Measurements from ENCODE around the gene SDC4.

The SDC4 gene

DNA sequence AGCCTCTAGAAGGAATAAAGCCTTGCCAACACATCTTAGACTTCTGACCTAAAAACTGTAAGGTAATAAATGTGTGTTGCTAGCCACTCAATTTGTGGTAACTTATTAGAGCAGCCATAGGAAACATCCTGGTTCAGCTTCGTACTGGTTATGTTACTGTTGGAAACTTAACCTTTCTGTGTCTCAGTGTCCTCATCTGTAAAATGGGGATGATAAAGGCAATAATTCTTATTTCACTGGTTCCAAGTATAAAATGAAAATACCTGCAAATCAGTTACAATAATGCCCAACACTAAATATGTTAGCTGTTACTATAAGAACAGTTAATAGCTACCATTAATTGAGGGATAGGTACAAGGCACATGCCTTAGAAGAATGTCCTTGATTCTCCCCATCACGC lies 55.9 kb downstream of the SDC4 start:
- no peak for ATAC-seq (replicated peaks; ENCODE audit: extremely low read depth, poor library complexity, severe bottlenecking)
- DNase-seq (ENCODE audit: low spot score in 2 of 2): no peak
- Mint-ChIP-seq H3K4me1 (peaks cover 22% of the 10 kb centered on the region), H3K27ac (ENCODE audit: low read depth) (no peak overlapping the region), H3K4me3 (peak overlapping the region; percentile 74), H3K27me3 (peaks cover 48% of the 10 kb centered on the region), H3K9me3 (no peaks in the 10 kb centered on the region), H3K36me3 (ENCODE audit: insufficient read depth) (no peaks in the 10 kb centered on the region)

DNA sequence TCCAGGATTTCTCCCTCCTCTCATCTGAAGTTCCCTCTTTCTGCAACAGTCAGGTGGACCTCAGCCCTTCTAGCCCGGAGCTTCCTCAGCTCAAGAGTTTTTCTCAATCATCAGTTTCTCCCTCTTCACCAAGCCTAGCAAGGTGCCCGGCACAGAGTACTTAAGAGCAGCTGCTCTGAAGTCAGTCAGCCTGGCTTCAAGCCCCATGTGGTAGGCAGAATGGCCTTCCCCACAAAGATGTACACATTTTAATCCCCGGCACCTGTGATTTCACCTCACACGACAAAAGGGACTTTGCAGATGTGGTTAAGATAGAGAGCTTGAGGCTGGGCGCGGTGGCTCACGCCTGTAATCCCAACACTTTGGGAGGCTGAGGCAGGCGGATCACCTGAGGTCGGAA lies 56.7 kb downstream of the SDC4 start:
- H3K4me3 Mint-ChIP-seq: no peak overlapping the region
- peaks cover 22% of the 10 kb centered on the region for H3K4me1 Mint-ChIP-seq
- H3K27me3 Mint-ChIP-seq: peaks cover 44% of the 10 kb centered on the region
- no peaks in the 10 kb centered on the region for H3K9me3 Mint-ChIP-seq
- no peaks in the 10 kb centered on the region for H3K36me3 Mint-ChIP-seq (ENCODE audit: insufficient read depth)
- no peak for ATAC-seq (replicated peaks; ENCODE audit: extremely low read depth, poor library complexity, severe bottlenecking)
- no peak overlapping the region for H3K27ac Mint-ChIP-seq (ENCODE audit: low read depth)
- DNase-seq (ENCODE audit: low spot score in 2 of 2): no peak

DNA sequence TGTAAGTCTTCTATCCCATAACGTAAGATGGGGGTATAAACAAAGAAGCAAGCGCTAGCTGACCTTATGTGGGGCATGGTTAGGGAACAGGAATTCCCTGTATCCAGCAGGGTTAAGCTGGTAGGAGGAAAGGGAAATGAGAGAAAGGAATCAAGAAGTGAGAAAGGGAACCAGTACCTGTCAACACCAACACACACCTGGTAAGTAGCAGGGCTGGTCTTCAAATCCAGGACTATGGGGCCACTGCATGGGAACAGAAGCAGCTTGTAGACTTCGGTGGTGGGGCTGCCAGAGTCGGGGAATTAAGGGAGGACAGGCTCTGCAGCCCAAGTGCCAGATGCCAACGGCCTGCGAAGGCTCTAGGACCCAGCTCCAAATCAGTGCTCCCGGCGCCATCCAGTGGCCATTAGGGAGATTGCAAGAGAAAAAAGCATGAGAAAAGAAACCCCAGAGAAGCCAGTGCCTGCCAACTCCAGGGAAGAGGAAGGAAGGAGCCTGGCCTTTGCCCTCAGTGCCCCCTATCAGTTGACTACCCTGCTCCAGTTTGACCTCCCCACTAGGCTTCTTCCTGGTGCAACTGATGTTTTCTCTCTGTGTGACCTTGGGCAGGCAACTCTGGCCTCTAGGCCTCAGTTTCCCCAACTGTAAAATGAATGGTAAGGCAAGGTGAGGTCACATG lies 57.4 kb downstream of the SDC4 start:
- ATAC-seq (replicated peaks; ENCODE audit: extremely low read depth, poor library complexity, severe bottlenecking): peak; percentile 40
- Mint-ChIP-seq H3K36me3 (ENCODE audit: insufficient read depth) (no peaks in the 10 kb centered on the region), H3K4me3 (no peak overlapping the region), H3K27ac (ENCODE audit: low read depth) (no peak overlapping the region), H3K27me3 (peaks cover 38% of the 10 kb centered on the region), H3K9me3 (no peaks in the 10 kb centered on the region), H3K4me1 (peaks cover 22% of the 10 kb centered on the region)
- DNase-seq (ENCODE audit: low spot score in 2 of 2): peak; percentile 50 to 52

DNA sequence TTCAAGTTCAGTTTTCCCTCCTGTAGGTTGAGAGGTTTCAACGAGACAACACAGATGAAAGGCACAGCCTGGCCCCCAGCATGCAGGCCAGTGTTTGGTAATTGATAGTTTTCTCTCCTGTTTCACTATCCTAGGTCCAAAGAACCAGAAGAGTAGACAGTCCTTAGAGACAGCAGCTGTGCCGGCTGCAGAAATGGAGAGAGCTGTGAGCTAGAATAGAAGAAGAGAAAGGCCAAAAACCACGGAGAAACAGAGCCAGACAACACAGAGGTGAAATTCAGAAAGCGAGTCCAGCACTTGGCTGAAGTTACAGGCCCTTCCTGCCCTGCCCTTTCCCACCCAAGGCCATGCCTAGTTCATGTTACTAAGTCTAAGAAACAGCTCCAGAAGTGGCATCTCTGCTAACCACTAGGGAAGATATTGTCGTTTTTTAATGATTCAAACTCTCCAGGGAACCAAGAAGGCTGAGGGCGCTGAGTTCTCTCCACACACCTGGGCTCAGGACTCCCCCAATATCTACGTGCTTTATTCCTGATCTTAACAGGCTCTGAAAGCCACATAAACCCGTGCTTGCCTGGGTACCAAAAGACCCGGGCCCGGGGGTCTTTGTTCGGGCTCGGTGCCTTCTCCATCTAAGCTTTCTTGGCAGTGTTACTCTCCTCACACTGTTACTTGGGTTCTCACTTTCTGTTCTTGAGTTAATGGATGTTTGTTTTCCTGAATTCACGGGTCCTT lies 58.1 kb downstream of the SDC4 start:
- DNase-seq (ENCODE audit: low spot score in 2 of 2): no peak
- no peak for ATAC-seq (replicated peaks; ENCODE audit: extremely low read depth, poor library complexity, severe bottlenecking)

DNA sequence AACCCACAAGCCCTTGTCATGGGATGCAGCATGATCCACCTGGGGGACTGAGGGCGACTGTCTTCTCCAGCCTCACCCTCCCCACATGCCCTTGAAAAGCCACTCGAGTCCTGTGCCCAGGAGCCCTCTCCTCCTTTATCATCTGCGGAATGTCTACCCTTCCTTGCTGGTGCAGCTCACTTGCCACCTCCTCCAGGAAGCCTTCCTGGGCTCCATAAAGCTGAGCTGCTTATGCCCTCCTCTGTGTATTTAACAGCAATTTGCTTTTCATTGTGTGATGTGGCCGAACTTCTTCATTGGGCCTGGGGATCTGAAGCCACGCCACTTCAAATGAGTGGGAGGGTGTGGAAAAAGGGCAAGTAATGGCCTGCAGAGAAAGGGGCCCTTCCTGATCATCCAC lies 59.4 kb downstream of the SDC4 start:
- no peaks in the 10 kb centered on the region for H3K9me3 Mint-ChIP-seq
- peaks cover 19% of the 10 kb centered on the region for H3K4me1 Mint-ChIP-seq
- ATAC-seq (replicated peaks; ENCODE audit: extremely low read depth, poor library complexity, severe bottlenecking) (no peak), DNase-seq (ENCODE audit: low spot score in 2 of 2) (no peak)
- no peak overlapping the region for H3K27ac Mint-ChIP-seq (ENCODE audit: low read depth)
- peaks cover 40% of the 10 kb centered on the region for H3K27me3 Mint-ChIP-seq
- no peaks in the 10 kb centered on the region for H3K36me3 Mint-ChIP-seq (ENCODE audit: insufficient read depth)
- no peak overlapping the region for H3K4me3 Mint-ChIP-seq

More for the DNA sequence above, 58.1 kb downstream of the SDC4 start:
- H3K27me3 Mint-ChIP-seq: peaks cover 38% of the 10 kb centered on the region
- H3K36me3 Mint-ChIP-seq (ENCODE audit: insufficient read depth): no peaks in the 10 kb centered on the region
- H3K4me1 Mint-ChIP-seq: peaks cover 22% of the 10 kb centered on the region
- H3K9me3 Mint-ChIP-seq: no peaks in the 10 kb centered on the region
- H3K27ac Mint-ChIP-seq (ENCODE audit: low read depth): no peak overlapping the region
- H3K4me3 Mint-ChIP-seq: no peak overlapping the region

DNA sequence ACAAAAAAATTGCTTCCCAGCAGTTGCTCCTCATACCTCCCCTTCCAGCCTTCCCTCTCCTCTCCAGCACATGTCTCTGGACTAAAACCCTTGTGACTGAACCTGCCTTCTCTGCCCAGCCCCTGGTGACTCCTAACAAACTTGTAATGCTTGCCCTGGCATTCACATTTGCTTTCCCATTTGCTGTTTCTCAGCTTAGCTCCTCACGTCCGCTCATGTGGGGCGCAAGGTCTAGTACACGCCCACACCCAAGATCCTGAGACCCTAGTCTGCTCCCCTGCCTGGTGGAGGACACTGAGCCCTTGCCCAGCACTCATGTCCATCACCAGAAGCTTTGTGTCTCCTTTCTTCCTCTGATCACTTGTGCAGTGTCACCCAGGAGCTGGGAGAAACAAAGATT lies 59.8 kb downstream of the SDC4 start:
- ATAC-seq (replicated peaks; ENCODE audit: extremely low read depth, poor library complexity, severe bottlenecking) (no peak), DNase-seq (ENCODE audit: low spot score in 2 of 2) (no peak)
- Mint-ChIP-seq H3K27ac (ENCODE audit: low read depth) (no peak overlapping the region), H3K9me3 (no peaks in the 10 kb centered on the region), H3K27me3 (peaks cover 40% of the 10 kb centered on the region), H3K4me1 (peaks cover 14% of the 10 kb centered on the region), H3K36me3 (ENCODE audit: insufficient read depth) (no peaks in the 10 kb centered on the region), H3K4me3 (no peak overlapping the region)

DNA sequence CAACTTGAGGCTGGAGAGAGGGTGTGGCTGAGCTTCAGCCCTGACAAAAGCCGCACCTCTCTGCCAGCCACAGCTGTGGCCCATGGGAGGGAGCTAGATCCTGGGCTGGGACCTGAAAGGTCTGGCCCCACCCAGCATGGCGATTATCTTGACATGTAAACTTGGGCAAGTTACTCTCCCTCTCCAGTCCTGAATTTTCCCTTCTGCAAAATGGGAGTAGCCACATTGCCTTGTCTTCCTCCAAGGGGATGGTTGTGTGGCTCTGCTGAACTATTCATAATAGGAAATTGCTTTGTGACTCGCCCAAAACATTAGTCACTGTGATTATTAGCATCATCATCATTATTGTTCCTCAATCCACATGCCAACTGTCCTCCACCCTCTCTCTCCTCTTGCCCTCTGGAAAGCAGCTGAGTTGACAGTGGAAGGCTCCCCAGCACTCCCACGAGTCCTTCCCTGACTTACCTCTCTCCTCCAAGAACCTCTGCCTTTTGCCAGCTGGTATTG lies 64.6 kb downstream of the SDC4 start:
- Mint-ChIP-seq H3K4me1 (no peaks in the 10 kb centered on the region), H3K27ac (ENCODE audit: low read depth) (no peak overlapping the region), H3K9me3 (no peaks in the 10 kb centered on the region), H3K36me3 (ENCODE audit: insufficient read depth) (no peaks in the 10 kb centered on the region), H3K4me3 (no peak overlapping the region), H3K27me3 (peaks cover 34% of the 10 kb centered on the region)
- DNase-seq (ENCODE audit: low spot score in 2 of 2) (no peak), ATAC-seq (replicated peaks; ENCODE audit: extremely low read depth, poor library complexity, severe bottlenecking) (no peak)

DNA sequence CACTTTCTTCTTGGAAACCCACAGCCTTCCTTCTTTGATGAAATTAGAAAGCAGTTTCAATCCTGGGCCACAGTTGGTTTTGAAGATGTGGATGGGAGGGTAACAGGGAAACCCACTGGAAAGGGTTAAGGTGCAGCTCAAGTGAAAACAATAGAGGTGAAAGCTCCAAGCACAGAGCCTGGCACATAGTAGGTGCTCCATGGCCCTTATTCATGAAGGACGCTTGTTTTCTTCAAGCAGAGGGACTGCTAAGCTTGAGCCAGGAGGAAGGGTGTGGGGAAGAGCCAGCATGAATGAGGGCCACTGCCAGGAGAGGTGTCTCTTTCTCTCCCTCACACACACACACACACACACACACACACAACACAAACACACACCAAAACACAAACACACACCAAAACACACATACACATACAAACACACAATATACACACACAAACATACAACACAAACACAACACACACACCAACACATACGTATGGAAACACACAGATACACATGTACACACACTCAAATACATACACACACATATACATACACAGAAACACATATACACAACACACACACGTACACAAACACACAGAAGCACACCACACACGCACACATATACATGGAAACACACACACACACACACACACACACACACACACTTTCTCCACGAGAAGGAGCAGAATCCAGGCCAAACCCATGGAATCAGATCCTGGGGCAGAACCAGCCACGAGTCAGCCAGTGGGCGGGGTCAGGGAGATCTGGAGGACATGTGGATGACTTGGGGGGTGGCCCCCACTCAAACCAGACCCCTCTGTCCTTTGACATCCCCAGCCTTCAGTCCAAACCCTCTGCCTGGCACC lies 65.3 kb downstream of the SDC4 start:
- no peak overlapping the region for H3K27ac Mint-ChIP-seq (ENCODE audit: low read depth)
- peaks cover 40% of the 10 kb centered on the region for H3K27me3 Mint-ChIP-seq
- DNase-seq (ENCODE audit: low spot score in 2 of 2): no peak
- ATAC-seq (replicated peaks; ENCODE audit: extremely low read depth, poor library complexity, severe bottlenecking): no peak
- H3K4me1 Mint-ChIP-seq: no peaks in the 10 kb centered on the region
- H3K4me3 Mint-ChIP-seq: no peak overlapping the region
- no peaks in the 10 kb centered on the region for H3K36me3 Mint-ChIP-seq (ENCODE audit: insufficient read depth)
- no peaks in the 10 kb centered on the region for H3K9me3 Mint-ChIP-seq

DNA sequence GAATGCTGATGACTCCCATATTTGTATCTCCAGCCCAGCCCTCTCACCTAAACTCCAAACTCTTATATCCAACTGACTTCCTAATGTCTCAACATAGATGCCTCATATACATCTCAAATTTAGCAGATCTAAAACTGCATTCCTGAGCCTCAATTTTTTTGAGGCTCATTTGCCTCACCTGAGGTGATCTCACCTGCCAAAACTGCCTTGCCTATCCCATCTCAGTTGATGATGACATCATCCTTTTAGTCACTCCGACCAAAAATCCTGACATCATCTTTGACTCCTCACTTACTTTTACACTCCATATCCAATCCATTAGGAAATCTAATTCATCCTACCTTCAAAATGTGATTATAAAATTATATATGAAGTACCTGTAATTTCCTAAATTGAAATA lies 68.2 kb downstream of the SDC4 start:
- Mint-ChIP-seq H3K27ac (ENCODE audit: low read depth) (no peak overlapping the region), H3K4me1 (no peaks in the 10 kb centered on the region), H3K36me3 (ENCODE audit: insufficient read depth) (no peaks in the 10 kb centered on the region), H3K4me3 (no peak overlapping the region), H3K27me3 (peaks cover 40% of the 10 kb centered on the region), H3K9me3 (no peaks in the 10 kb centered on the region)
- ATAC-seq (replicated peaks; ENCODE audit: extremely low read depth, poor library complexity, severe bottlenecking): no peak
- no peak for DNase-seq (ENCODE audit: low spot score in 2 of 2)

DNA sequence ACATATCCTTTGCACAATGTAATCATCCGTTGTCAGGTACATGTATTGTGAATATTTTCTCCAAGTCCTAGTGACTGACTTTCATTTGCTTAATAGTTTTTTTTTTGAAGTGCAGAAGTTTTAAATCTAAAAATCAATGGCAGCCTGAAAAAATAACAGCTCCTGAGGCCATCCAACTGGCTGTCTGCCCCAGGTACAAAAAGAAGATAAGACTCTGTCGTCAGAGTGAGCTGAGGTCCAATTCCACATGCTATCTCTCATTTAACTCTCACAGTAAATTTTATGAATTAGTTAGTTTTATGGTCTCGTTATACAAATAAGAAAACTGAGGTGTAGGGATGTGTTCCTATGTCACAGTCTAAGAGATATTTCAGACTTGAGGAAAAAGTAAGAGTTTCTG lies 72.9 kb downstream of the SDC4 start:
- Mint-ChIP-seq H3K4me3 (no peak overlapping the region), H3K4me1 (no peaks in the 10 kb centered on the region), H3K9me3 (no peaks in the 10 kb centered on the region), H3K27me3 (peaks cover 66% of the 10 kb centered on the region), H3K36me3 (ENCODE audit: insufficient read depth) (no peaks in the 10 kb centered on the region), H3K27ac (ENCODE audit: low read depth) (no peak overlapping the region)
- no peak for ATAC-seq (replicated peaks; ENCODE audit: extremely low read depth, poor library complexity, severe bottlenecking)
- DNase-seq (ENCODE audit: low spot score in 2 of 2): no peak
